ENCODE measurements around the gene ACBD7. TPM values are rescaled to one million over a fixed set of nuclear protein-coding genes. Genes with fewer than 3 reads are reported as not detected.

Gene ACBD7
- total RNA-seq, 1 donor from 2014 or later, result not detected

- DNase-seq (no peak), ATAC-seq (no peak)
- Histone ChIP-seq H3K9me3 (no peaks in the 10 kb centered on the region), H3K36me3 (peaks cover 21% of the 10 kb centered on the region), H3K27me3 (no peaks in the 10 kb centered on the region), H3K4me3 (no peak overlapping the region), H3K4me1 (no peaks in the 10 kb centered on the region), H3K27ac (no peak overlapping the region)
- intact Hi-C loops (cut with DNase I), result no loop called here
- no peak for TF ChIP-seq CTCF (IDR thresholded peaks at IDR 0.05)
These were observed 30.0 kb upstream of the ACBD7 start for GRCh38 chr10:15118615-15119014.

GRCh38 chr10:15116225-15116624, 27.6 kb upstream of the ACBD7 start:
- peaks cover 34% of the 10 kb centered on the region for H3K36me3 ChIP-seq
- no peaks in the 10 kb centered on the region for H3K9me3 ChIP-seq
- no peak for TF ChIP-seq CTCF (IDR thresholded peaks at IDR 0.05)
- H3K27ac ChIP-seq, result no peak overlapping the region
- no peaks in the 10 kb centered on the region for H3K4me1 ChIP-seq
- no peak overlapping the region for H3K4me3 ChIP-seq
- DNase-seq (no peak), ATAC-seq (no peak)
- H3K27me3 ChIP-seq, result no peaks in the 10 kb centered on the region
- intact Hi-C loops (cut with DNase I), result no loop called here

GRCh38 chr10:15113766-15114165, 25.2 kb upstream of the ACBD7 start:
- peaks cover 42% of the 10 kb centered on the region for H3K36me3 ChIP-seq
- no peaks in the 10 kb centered on the region for H3K27me3 ChIP-seq
- no peak for ATAC-seq
- intact Hi-C loops (cut with DNase I), result no loop called here
- no peaks in the 10 kb centered on the region for H3K9me3 ChIP-seq
- no peak overlapping the region for H3K27ac ChIP-seq
- no peak overlapping the region for H3K4me3 ChIP-seq
- no peak for DNase-seq
- no peak for TF ChIP-seq CTCF (IDR thresholded peaks at IDR 0.05)
- H3K4me1 ChIP-seq, result no peaks in the 10 kb centered on the region

- Histone ChIP-seq H3K9me3 (no peaks in the 10 kb centered on the region), H3K4me3 (no peak overlapping the region), H3K4me1 (no peaks in the 10 kb centered on the region), H3K36me3 (peaks cover 53% of the 10 kb centered on the region), H3K27me3 (no peaks in the 10 kb centered on the region), H3K27ac (no peak overlapping the region)
- intact Hi-C loops (cut with DNase I), result no loop called here
- ATAC-seq (no peak), DNase-seq (no peak)
- no peak for TF ChIP-seq CTCF (IDR thresholded peaks at IDR 0.05)
These were observed 24.1 kb upstream of the ACBD7 start for GRCh38 chr10:15112657-15113056.

- Histone ChIP-seq H3K9me3 (no peaks in the 10 kb centered on the region), H3K36me3 (peaks cover 76% of the 10 kb centered on the region), H3K4me3 (no peak overlapping the region), H3K27ac (no peak overlapping the region), H3K27me3 (no peaks in the 10 kb centered on the region), H3K4me1 (peaks cover 4% of the 10 kb centered on the region)
- TF ChIP-seq CTCF (IDR thresholded peaks at IDR 0.05), result peak; percentile 93
- peak; percentile 98 for ATAC-seq
- intact Hi-C loops (cut with DNase I), result no loop called here
- DNase-seq, result peak; percentile 70
These were observed 17.9 kb upstream of the ACBD7 start for GRCh38 chr10:15106352-15107013.

GRCh38 chr10:15103513-15103912, 14.9 kb upstream of the ACBD7 start:
- DNase-seq, result no peak
- TF ChIP-seq CTCF (IDR thresholded peaks at IDR 0.05), result no peak
- Histone ChIP-seq H3K36me3 (peaks cover 56% of the 10 kb centered on the region), H3K27ac (no peak overlapping the region), H3K4me3 (no peak overlapping the region), H3K9me3 (no peaks in the 10 kb centered on the region), H3K27me3 (no peaks in the 10 kb centered on the region), H3K4me1 (peaks cover 19% of the 10 kb centered on the region)
- ATAC-seq, result no peak
- intact Hi-C loops (cut with DNase I), result no loop called here

All from upper lobe of right lung (tissue), 1 donor.